Mesendoderm (in vitro differentiated cells): ENCODE measurements around the gene RUNDC1.

ENCODE experiments used
- DNase-seq: peaks from one replicate; pipeline ENCODE4 v3.0.0; 2013
- H2AK5ac ChIP-seq: 2 replicates; pipeline ENCODE4 v1.6.1; 2013; ENCODE audit warnings: low read length, inconsistent platforms
- H2BK120ac ChIP-seq: 2 replicates; pipeline ENCODE4 v1.6.1; 2013; ENCODE audit warnings: low read depth, mild to moderate bottlenecking, low read length, moderate library complexity, mixed read lengths
- H2BK15ac ChIP-seq: replicated peaks from 2 replicates; pipeline ENCODE4 v1.6.1; 2013; ENCODE audit warnings: low read depth, mild to moderate bottlenecking, moderate library complexity
- H2BK5ac ChIP-seq: 2 replicates; pipeline ENCODE4 v1.6.1; 2013; ENCODE audit warnings: low read length, inconsistent platforms
- H3K18ac ChIP-seq: 2 replicates; pipeline ENCODE4 v1.6.1; 2013; ENCODE audit warnings: mild to moderate bottlenecking, low read length, mixed read lengths
- H3K23ac ChIP-seq: one replicate; pipeline ENCODE4 v1.6.1; 2013; ENCODE audit warnings: low read length
- H3K27ac ChIP-seq: 2 replicates; pipeline ENCODE4 v1.5.1; 2013; ENCODE audit warnings: low read depth, mild to moderate bottlenecking, inconsistent platforms, low read length, moderate library complexity
- H3K27me3 ChIP-seq: 2 replicates; pipeline ENCODE4 v1.6.1; 2013; ENCODE audit warnings: low read length, control low read depth, mild to moderate bottlenecking, inconsistent platforms; ENCODE audit not compliant: insufficient read depth, poor library complexity
- H3K36me3 ChIP-seq: 2 replicates; pipeline ENCODE4 v1.6.1; 2013; ENCODE audit warnings: low read length, inconsistent platforms; ENCODE audit not compliant: control insufficient read depth, insufficient read depth
- H3K4ac ChIP-seq: one replicate; pipeline ENCODE4 v1.6.1; 2013; ENCODE audit warnings: low read depth, mild to moderate bottlenecking, low read length, moderate library complexity
- H3K4me1 ChIP-seq: 2 replicates; pipeline ENCODE4 v1.6.1; 2013; ENCODE audit warnings: low read depth, low read length, inconsistent platforms; ENCODE audit not compliant: control insufficient read depth
- H3K4me2 ChIP-seq: 2 replicates; pipeline ENCODE4 v1.6.1; 2013; ENCODE audit warnings: low read length
- H3K4me3 ChIP-seq: 2 replicates; pipeline ENCODE4 v1.5.1; 2013; ENCODE audit warnings: mild to moderate bottlenecking, low read length
- H3K56ac ChIP-seq: one replicate; pipeline ENCODE4 v1.6.1; 2013; ENCODE audit warnings: low read length
- H3K79me1 ChIP-seq: 2 replicates; pipeline ENCODE4 v1.6.1; 2013; ENCODE audit warnings: low read length, inconsistent platforms
- H3K79me2 ChIP-seq: 2 replicates; pipeline ENCODE4 v1.6.1; 2013; ENCODE audit warnings: mild to moderate bottlenecking, low read length; ENCODE audit not compliant: control insufficient read depth, insufficient read depth
- H3K9ac ChIP-seq: 2 replicates; pipeline ENCODE4 v1.6.1; 2013; ENCODE audit warnings: low read length, inconsistent platforms
- H4K5ac ChIP-seq: one replicate; pipeline ENCODE4 v1.6.1; 2013; ENCODE audit warnings: low read length
- H4K8ac ChIP-seq: one replicate; pipeline ENCODE4 v1.6.1; 2013; ENCODE audit warnings: low read depth, mild to moderate bottlenecking, control low read depth, low read length, moderate library complexity
- WGBS: extraction: QIAGEN DNeasy Blood & Tissue Kit; methylation state at CpG from one replicate; pipeline ENCODE4 v1.1.7; 2013; ENCODE audit warnings: low lambda C conversion rate, missing lambda C conversion rate; ENCODE audit not compliant: insufficient coverage; ENCODE audit errors: extremely low coverage; 5-methylcytosine and 5-hydroxymethylcytosine counted together

RUNDC1 gene

DNA sequence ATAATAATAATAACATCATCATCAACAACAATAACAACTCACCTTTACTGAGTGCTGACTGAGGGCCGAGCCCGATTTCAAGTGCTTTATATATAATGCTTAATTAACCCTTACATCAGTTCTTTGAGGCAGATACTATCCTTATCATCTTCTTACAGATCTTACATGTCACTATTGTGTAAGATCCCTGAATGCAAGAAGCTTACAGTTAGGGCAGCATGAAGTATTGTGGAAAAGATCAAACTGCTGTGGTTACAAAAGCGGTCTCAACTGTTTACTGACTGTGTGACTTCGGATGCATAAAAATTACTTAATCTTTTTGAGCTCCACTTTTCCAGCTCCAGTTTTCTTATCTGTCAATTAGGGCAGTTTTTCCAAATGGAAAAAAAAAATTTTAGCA is 38.6 kb downstream of the RUNDC1 start:
- H3K9ac ChIP-seq = no peak overlapping the region
- no peaks in the 10 kb centered on the region for H3K27me3 ChIP-seq
- no peak overlapping the region for H3K4me3 ChIP-seq
- no peak for DNase-seq
- H2BK120ac ChIP-seq = no peak overlapping the region
- no peak overlapping the region for H3K18ac ChIP-seq
- no peak overlapping the region for H3K4me2 ChIP-seq
- H3K23ac ChIP-seq = no peak overlapping the region
- H3K56ac ChIP-seq = no peak overlapping the region
- H2BK15ac ChIP-seq = no peak overlapping the region
- H3K4me1 ChIP-seq = peaks cover 9% of the 10 kb centered on the region
- H3K36me3 ChIP-seq = peaks cover 5% of the 10 kb centered on the region
- H4K8ac ChIP-seq = no peak overlapping the region
- H3K79me2 ChIP-seq = peaks cover 24% of the 10 kb centered on the region
- no peak overlapping the region for H3K4ac ChIP-seq
- H3K79me1 ChIP-seq = peaks cover 15% of the 10 kb centered on the region
- H2BK5ac ChIP-seq = no peak overlapping the region
- H3K27ac ChIP-seq = no peak overlapping the region
- H2AK5ac ChIP-seq = no peak overlapping the region
- H4K5ac ChIP-seq = no peak overlapping the region
- no CpG with 5 or more reads among the region's 4 CpGs for WGBS

DNA sequence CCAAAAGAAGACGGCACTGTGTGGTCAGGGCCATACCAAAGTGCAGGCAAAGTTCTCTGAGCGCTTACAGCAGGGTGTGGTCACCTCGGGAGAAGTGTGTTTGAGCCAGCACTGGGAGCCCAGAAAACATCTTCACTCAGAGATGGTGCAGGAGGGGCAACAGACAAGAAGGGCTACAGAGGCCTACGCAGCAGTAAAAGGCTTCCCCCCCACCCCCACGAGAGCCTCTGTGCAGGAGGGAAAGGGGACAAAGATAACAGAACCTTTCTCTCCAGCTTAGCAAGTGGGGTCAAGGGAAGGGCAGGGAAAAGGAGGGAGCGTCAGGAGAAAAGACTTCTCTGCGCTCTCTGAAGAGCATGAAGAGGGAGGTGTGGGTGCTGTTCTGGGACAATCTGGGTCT is 39.1 kb downstream of the RUNDC1 start:
- no peaks in the 10 kb centered on the region for H3K27me3 ChIP-seq
- H3K23ac ChIP-seq = no peak overlapping the region
- DNase-seq = no peak
- WGBS = no CpG with 5 or more reads among the region's 7 CpGs
- H3K36me3 ChIP-seq = peaks cover 5% of the 10 kb centered on the region
- peaks cover 24% of the 10 kb centered on the region for H3K79me2 ChIP-seq
- H3K4me2 ChIP-seq = no peak overlapping the region
- peak overlapping the region; percentile 72 for H3K9ac ChIP-seq
- H3K4ac ChIP-seq = no peak overlapping the region
- no peak overlapping the region for H2BK15ac ChIP-seq
- H2AK5ac ChIP-seq = no peak overlapping the region
- H3K18ac ChIP-seq = no peak overlapping the region
- H2BK5ac ChIP-seq = no peak overlapping the region
- H3K56ac ChIP-seq = peak overlapping the region; percentile 85
- H3K4me3 ChIP-seq = no peak overlapping the region
- H3K79me1 ChIP-seq = peaks cover 15% of the 10 kb centered on the region
- H2BK120ac ChIP-seq = no peak overlapping the region
- H4K8ac ChIP-seq = no peak overlapping the region
- no peak overlapping the region for H3K27ac ChIP-seq
- peaks cover 9% of the 10 kb centered on the region for H3K4me1 ChIP-seq
- no peak overlapping the region for H4K5ac ChIP-seq

DNA sequence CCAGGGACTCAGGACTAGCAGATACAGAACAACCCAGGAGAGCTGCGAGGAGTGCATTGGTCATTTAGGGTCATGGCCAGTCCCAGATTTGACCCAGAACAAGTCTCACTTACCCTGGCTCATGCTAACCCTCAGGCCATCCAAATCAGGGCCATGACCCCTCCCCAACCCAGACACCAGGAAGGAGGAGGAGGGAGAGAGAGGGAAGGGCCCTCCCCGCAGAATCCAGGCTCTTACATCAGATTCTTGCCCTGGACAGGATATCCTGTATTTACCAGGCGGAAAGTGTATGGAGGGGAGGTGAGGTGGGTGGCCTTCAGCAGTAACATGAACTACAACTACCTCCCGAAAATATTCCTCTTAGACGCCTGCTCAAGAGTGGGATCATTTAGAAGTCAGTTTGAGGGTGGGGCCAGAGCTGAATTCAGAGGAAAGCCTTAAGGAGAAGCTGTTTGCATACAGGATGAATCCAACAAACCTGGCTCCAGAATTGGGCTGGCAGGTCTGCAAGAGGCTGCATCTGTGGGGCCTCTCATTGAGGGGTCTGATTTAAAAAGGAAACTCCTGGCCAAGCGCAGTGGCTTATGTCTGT is 39.8 kb downstream of the RUNDC1 start:
- Histone ChIP-seq H3K79me1 (peaks cover 15% of the 10 kb centered on the region), H3K56ac (peak overlapping the region; percentile 85), H3K27me3 (no peaks in the 10 kb centered on the region), H3K27ac (no peak overlapping the region), H3K23ac (peak overlapping the region; percentile 89), H3K79me2 (peaks cover 24% of the 10 kb centered on the region), H3K4me3 (no peak overlapping the region), H3K4ac (peak overlapping the region; percentile 5), H4K8ac (no peak overlapping the region), H3K4me2 (peak overlapping the region; percentile 29), H2BK120ac (no peak overlapping the region), H3K18ac (no peak overlapping the region), H3K36me3 (peaks cover 4% of the 10 kb centered on the region), H3K4me1 (peaks cover 9% of the 10 kb centered on the region), H3K9ac (peak overlapping the region; percentile 72), H2AK5ac (peak overlapping the region; percentile 74), H4K5ac (no peak overlapping the region), H2BK15ac (no peak overlapping the region), H2BK5ac (peak overlapping the region; percentile 32)
- no CpG with 5 or more reads among the region's 6 CpGs for WGBS
- DNase-seq = peak; percentile 81

DNA sequence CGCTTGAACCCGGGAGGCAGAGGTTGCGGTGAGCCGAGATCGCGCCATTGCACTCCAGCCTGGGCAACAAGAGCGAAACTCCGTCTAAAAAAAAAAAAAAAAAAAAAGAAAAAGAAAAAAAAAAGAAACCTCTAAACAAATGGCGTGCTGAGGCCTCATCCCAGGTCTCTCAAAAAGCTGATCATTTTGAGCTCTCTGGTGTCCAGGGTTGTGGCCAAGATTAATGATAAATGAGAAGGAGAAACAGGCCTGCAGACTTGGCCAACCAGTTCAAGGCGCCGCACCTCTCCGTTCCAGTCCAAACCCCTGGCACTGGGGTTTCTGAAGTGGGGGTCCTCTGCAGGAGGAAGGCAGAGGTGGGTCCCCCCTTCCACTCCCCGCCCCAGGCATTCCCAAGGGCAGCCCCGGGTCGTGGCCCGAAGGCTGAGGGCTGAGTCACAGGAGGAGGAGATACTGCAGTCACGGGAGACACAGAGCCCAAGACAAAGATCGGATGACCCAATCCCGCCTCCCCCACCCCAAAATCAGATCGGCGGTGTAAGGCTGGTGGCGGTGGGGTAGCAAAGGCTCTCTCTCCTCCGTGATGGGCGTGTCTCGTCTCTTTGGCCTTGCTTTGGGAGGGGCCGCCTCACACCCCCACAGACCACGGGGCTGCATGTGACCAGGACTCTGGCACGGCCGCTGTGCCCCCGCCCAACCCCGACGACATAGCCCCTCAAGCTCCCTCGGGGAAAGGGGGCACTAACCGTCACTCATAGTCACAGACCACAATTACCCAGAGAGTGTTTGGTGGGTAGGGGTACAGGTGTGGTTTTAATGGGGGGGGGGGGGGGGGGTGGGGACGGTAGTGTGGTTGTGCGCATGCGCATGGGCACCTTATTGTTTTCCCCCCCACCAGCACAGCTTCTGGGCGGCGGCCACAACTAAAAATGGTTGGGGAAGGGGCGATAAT is 40.7 kb downstream of the RUNDC1 start:
- Histone ChIP-seq H3K18ac (peak overlapping the region; percentile 45), H3K4ac (peak overlapping the region; percentile 97), H2BK5ac (no peak overlapping the region), H3K27me3 (no peaks in the 10 kb centered on the region), H2BK15ac (no peak overlapping the region), H3K79me2 (peaks cover 24% of the 10 kb centered on the region), H4K8ac (no peak overlapping the region), H3K4me3 (peak overlapping the region; percentile 87), H3K36me3 (peaks cover 4% of the 10 kb centered on the region), H3K4me2 (peak overlapping the region; percentile 62), H3K56ac (peak overlapping the region; percentile 99), H3K23ac (peak overlapping the region; percentile 70), H4K5ac (no peak overlapping the region), H2BK120ac (no peak overlapping the region), H2AK5ac (no peak overlapping the region), H3K79me1 (peaks cover 15% of the 10 kb centered on the region), H3K27ac (peak overlapping the region; percentile 85), H3K4me1 (peaks cover 9% of the 10 kb centered on the region), H3K9ac (peak overlapping the region; percentile 98)
- no CpG with 5 or more reads among the region's 40 CpGs for WGBS
- DNase-seq = peak; percentile 93

DNA sequence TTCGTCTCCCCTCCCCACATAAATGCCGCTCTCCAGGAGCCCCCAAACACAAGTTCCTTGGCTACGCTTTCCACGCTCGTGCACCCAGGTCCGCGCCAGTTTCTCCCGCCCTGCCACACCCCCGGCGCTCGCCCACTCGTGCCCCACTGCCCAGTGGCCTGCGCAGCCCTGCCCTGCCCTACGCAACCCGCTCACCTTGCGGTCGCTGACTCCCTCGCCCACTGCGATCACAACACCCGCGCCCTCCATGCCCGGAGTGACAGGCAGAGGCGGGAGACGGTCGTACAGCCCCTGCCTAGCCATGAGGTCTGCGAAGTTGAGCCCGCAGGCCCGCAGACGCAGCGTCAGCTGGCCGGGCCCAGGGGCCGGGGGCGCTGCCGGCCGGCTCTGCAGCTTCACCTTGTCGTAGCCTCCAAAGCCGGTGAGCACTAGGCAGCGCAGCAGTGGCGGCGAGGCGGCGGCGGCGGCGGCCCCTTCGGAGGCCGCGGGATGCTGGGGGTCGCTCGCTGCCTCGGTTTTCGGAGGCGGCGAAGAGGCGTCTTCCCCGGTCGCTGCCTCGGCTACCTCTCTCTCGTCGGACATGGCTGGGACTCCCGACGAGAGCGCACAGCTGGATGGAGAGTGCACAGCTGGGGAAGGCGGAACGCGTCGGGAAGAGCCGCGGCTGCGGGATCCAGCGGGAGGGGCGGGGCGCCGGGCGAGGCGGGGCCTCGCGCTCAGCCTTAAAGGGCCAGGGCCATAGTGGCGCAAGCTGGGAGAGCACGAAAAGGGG is 41.6 kb downstream of the RUNDC1 start, which contains the start of gene VAT1:
Gene VAT1, minus strand, starts transcription at position 645 of the 772 bp plus-strand sequence. Its CDS starts 63 bp downstream, at position 582.
- peak within 1 kb of the TSS; percentile 59 for H3K4ac ChIP-seq
- no peak within 1 kb of the TSS for H4K8ac ChIP-seq
- H3K79me2 ChIP-seq = peaks cover 24% of the 10 kb centered on the region
- no CpG with 5 or more reads among the region's 80 CpGs for WGBS
- H3K27me3 ChIP-seq = no peaks in the 10 kb centered on the region
- H3K56ac ChIP-seq = peak within 1 kb of the TSS; percentile 99
- H3K27ac ChIP-seq = peak within 1 kb of the TSS; percentile 85
- peak; percentile 89 for DNase-seq
- H3K36me3 ChIP-seq = peaks cover 4% of the 10 kb centered on the region
- peak within 1 kb of the TSS; percentile 84 for H2BK5ac ChIP-seq
- H2BK120ac ChIP-seq = no peak within 1 kb of the TSS
- peaks cover 9% of the 10 kb centered on the region for H3K4me1 ChIP-seq
- no peak within 1 kb of the TSS for H4K5ac ChIP-seq
- no peak within 1 kb of the TSS for H2BK15ac ChIP-seq
- H3K4me2 ChIP-seq = peak within 1 kb of the TSS; percentile 62
- peak within 1 kb of the TSS; percentile 45 for H3K18ac ChIP-seq
- peak within 1 kb of the TSS; percentile 98 for H3K9ac ChIP-seq
- peak within 1 kb of the TSS; percentile 70 for H3K23ac ChIP-seq
- no peak within 1 kb of the TSS for H2AK5ac ChIP-seq
- peaks cover 15% of the 10 kb centered on the region for H3K79me1 ChIP-seq
- H3K4me3 ChIP-seq = peak within 1 kb of the TSS; percentile 87
